Astrocyte of the spinal cord (primary cell): ENCODE measurements around the gene CXCL14.

Experiments
- DNase-seq: peaks from one replicate; pipeline ENCODE4 v3.0.0; 2011; ENCODE audit warnings: low read depth, low spot score
- H3K4me3 ChIP-seq: 2 replicates; pipeline ENCODE4 v1.5.1; 2011; ENCODE audit warnings: low read depth, mild to moderate bottlenecking, low read length, moderate library complexity
- CTCF ChIP-seq: IDR thresholded peaks from 2 replicates; pipeline ENCODE4 v1.5.1; 2012; ENCODE audit warnings: low read depth, mild to moderate bottlenecking, low read length, inconsistent platforms
- in situ Hi-C: cut with HindIII; loops from 2 replicates; pipeline ENCODE4 v1.10.0; 2017; ENCODE audit warnings: low sequenced_read_pairs

The CXCL14 gene

GRCh38 chr5:135543485-135544304 lies 35.1 kb downstream of the CXCL14 start:
- H3K4me3 ChIP-seq, result no peak overlapping the region
- DNase-seq, result no peak
- no peak for TF ChIP-seq CTCF
- in situ Hi-C loops, result no loop called here

GRCh38 chr5:135543001-135543484 lies 35.7 kb downstream of the CXCL14 start:
- no peak for TF ChIP-seq CTCF
- DNase-seq, result peak; percentile 4
- in situ Hi-C loops, result no loop called here
- no peak overlapping the region for H3K4me3 ChIP-seq

GRCh38 chr5:135541807-135542502 lies 36.8 kb downstream of the CXCL14 start:
- in situ Hi-C loops, result no loop called here
- DNase-seq, result no peak
- TF ChIP-seq CTCF, result no peak
- no peak overlapping the region for H3K4me3 ChIP-seq

- H3K4me3 ChIP-seq, result no peak overlapping the region
- TF ChIP-seq CTCF, result no peak
- DNase-seq, result no peak
- in situ Hi-C loops, result no loop called here
Observed at GRCh38 chr5:135539430-135540005, 39.3 kb downstream of the CXCL14 start.

- DNase-seq, result no peak
- H3K4me3 ChIP-seq, result no peak overlapping the region
- in situ Hi-C loops, result no loop called here
- no peak for TF ChIP-seq CTCF
Observed at GRCh38 chr5:135538261-135538660, 40.5 kb downstream of the CXCL14 start.

- in situ Hi-C loops, result no loop called here
- H3K4me3 ChIP-seq, result no peak overlapping the region
- DNase-seq, result no peak
- TF ChIP-seq CTCF, result no peak
Observed at GRCh38 chr5:135537745-135538144, 41.0 kb downstream of the CXCL14 start.
